GM19452 (cell line): ENCODE measurements around the gene PEX11B.
"Not testable (repeated sequence)": the region's sequence is repeated elsewhere in the genome, so short reads cannot be mapped to it uniquely, and the experiment has no call there.

Source experiments
- ATAC-seq: cut with Tn5 transposase; IDR thresholded peaks from one replicate; pipeline ENCODE4 v1.9.1; 2021; ENCODE audit not compliant: unreplicated experiment

Gene PEX11B

DNA sequence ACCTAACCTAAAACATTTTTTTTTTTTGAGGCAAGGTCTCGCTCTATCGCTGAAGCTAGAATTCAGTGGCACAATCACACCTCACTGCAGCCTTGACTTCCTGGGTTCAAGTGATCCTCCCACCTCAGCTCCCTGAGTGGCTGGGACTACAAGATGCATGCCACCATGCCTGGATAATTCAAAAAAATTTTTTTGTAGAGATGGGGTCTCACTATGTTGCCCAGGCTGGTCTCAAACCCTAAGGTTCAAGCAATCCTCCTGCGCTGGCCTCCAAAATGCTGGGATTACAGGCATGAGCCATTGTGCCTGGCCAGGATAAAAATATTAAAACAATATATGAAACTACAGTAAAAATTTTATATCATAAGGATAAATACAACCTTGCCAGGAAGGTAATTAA is 34.4 kb upstream of the PEX11B start:
- no peak for ATAC-seq

GRCh38 chr1:145951526-145951925 is 33.0 kb upstream of the PEX11B start:
- no peak for ATAC-seq

DNA sequence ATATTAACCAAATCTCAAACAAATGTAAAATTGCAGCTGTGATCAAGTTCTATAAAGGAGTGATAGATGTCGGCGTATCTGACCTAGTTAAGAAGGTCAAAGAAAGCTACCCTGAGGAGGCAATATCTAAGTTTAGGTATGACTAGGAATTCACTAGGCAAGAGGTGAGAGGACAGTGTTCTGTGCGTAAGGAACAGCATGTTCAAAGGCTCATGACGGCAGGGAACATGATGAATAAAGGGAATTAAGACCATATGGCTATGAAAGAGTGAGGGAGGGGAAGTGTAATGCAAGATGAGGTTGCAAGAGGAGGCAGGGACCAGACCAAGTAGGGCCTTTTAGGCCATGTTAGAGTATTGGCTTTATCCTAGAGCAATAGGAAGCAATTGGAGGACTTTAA is 30.7 kb upstream of the PEX11B start:
- no peak for ATAC-seq

DNA sequence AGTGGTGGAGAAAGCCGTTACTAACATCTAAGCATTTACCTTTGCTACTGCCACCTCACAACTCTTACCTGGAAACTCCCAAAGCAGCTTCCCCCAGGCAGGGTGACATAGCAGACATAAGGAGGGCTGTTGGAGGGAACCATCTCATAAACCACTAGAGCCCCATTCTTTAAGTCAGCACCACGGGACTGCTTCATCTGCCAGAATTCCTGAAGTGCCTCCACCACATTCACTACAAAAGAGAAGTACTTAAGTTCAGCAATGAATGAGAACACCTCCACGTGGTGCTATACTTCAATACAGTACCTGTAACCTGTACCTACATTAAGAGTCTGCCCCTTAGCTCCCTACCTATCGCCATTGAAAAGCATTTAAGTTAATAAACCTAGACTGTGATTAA is 29.0 kb upstream of the PEX11B start:
- no peak for ATAC-seq

DNA sequence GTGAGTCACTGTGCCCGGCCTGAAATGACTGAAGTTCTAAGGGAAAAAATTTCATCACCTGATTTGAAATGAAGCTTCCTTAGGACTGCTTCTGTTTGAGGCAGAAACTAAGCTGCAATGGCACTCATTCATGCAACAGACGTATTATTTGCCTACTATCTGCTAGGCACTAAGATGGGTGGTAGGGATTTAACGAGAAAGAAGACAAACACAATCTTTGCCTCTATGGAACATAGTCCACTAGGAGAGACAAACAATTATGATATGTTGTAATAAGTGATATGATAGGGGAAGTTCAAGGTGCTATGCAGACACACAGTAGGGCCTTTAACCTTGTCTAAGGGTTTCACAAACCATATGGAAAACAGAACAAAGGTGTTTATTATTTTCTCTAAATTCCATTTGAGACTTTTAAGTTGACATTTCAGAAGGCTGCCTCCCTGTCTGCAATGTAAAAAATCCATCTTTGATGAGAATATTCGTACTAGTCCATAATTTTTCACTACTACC is 28.0 kb upstream of the PEX11B start:
- no peak for ATAC-seq

- no peak for ATAC-seq
Observed at GRCh38 chr1:145944532-145944931, 26.0 kb upstream of the PEX11B start.

DNA sequence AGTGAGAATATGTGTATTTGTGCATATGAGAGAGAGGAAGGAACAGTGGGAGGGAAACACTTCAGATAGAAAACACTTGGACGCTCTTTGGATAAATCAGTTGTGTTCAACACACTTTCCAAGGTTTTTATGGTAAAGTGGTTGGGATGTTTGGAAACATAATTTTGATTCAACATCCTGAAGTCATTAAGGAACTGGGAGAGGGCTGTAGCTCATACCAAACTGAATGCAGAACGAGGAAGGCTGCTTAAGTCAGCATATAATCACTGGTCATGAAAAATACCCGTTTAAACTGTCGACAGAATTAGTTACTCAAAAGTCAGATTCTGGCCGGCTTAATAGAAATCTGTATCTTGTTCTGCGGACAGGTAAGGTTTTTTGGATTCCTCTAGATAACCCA is 24.4 kb upstream of the PEX11B start:
- no peak for ATAC-seq

DNA sequence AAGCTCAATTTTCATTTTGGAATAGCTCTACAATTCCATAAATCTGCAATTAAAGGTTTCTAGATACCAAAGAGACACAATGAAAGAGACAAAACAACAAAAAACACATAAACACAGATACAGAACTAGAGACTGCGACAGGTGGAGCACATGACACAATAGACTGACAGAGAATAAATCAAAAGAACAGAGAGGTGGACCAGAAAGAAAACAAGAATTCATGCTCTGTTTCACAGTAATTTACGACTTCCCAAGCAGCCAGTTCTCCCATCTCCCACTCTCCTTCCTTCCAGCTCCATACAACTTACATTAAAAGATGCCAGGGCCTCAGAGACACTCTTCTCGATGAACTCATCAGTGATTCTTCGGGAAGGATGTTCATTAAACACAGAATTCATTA is 23.9 kb upstream of the PEX11B start:
- no peak for ATAC-seq

GRCh38 chr1:145937436-145937835 is 18.9 kb upstream of the PEX11B start:
- ATAC-seq: no peak

DNA sequence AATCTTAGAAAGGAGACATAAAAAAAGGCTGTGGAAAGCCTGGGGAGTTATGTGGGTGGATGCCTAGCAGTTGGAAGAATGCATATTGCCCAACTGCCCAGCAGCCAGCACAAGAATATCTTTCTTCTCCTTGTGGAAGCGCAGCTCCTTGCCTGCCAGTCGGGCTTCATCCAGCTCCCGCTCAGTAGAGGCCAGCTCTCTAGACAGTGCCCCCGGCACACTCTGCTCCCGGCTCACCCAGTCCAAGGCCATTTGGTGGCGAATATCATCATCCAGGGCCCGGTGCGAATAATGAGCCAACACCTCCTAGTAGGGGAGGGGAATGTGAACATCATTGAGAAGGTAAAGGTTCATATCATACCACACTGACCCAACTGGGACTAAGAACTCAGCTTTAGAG is 17.7 kb upstream of the PEX11B start:
- ATAC-seq: no peak

GRCh38 chr1:145935708-145936107 is 17.2 kb upstream of the PEX11B start:
- no peak for ATAC-seq

GRCh38 chr1:145932522-145933009 is 14.0 kb upstream of the PEX11B start:
- ATAC-seq: not testable (repeated sequence)

- no peak for ATAC-seq
Observed at GRCh38 chr1:145927916-145928643, 9.6 kb upstream of the PEX11B start.

DNA sequence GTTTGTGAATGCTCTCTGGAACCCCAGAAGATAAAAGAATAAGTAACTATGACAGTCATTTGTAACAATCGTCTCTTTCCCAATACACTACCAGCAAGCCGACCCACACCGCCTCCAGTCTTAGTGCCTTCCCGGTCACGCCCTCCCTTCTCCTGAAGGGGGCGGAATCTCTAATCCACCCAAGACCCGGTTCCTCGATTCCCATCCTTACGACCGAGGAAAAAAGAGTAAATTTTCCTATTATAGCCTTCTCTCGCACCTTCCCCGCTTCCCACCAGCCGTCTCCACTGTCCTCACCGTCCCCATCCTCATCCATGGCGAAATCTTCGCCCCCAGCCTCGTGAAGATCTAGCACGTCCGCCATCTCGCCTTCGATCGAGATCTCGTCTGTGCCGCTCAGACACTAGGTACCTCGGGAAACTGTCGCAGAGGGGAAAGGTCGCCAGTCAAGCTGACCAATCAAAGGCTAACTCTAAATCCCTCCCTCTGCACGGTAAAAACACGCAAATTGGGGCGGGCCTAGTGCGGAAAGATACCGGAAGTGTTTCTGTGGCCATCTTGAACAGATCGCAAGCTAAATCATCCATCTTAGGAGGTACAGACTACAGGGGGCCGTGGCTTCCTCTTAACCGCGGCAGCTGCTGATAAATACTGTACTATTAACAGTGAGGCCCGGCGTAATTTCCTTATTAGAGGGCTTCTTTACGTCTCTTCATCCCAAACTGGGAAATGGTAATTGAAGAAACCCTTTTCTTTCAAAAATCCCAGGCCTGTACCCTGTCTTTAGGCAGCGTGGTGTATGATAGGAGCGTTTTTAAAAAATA is 8.8 kb upstream of the PEX11B start, which contains the start of gene RBM8A:
Gene RBM8A (minus strand): TSS at position 422 of the 824 bp plus-strand sequence. CDS start 58 bp downstream, at position 364.
- ATAC-seq: peak; percentile 96

- no peak for ATAC-seq
Observed at GRCh38 chr1:145926686-145927062, 8.2 kb upstream of the PEX11B start.

GRCh38 chr1:145922266-145922665 is 3.7 kb upstream of the PEX11B start:
- ATAC-seq: no peak

DNA sequence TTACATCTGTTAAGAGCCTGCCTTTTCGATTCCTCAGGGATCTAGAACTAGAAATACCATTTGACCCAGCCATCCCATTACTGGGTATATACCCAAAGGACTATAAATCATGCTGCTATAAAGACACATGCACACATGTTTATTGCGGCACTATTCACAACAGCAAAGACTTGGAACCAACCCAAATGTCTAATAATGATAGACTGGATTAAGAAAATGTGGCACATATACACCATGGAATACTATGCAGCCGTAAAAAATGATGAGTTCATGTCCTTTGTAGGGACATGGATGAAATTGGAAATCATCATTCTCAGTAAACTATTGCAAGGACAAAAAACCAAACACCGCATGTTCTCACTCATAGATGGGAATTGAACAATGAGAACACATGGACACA is 1.8 kb upstream of the PEX11B start:
- not testable (repeated sequence) for ATAC-seq

GRCh38 chr1:145918992-145919939 is 749 bp upstream of the PEX11B start:
- peak; percentile 90 for ATAC-seq

DNA sequence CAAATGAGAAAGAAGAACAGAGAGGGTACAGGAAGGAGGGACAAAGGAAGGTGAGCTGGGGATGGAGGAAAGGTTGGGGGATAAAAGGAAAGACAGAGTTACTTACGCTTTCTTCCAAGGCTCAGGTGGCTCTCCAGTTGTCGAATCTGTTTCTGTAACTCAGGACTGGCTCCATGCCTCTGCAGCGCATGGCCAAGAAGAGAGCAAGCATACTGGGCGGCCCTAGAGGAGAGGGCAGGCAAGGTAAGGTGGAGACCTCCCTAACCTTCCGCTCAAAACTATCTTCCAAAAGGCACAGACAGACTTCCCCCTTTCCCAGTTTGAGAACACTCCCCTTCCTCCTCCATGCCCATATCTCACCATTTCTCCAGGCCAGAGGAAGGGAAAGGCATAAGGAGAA is 922 bp downstream of the PEX11B start:
- no peak for ATAC-seq

- ATAC-seq: no peak
Observed at GRCh38 chr1:145916745-145917144, 1.8 kb downstream of the PEX11B start.

GRCh38 chr1:145912128-145912641 is 6.3 kb downstream of the PEX11B start:
- ATAC-seq: no peak
